GM19438 (cell line): Measurements from ENCODE around the gene VPS35.
A peak's percentile ranks its signal among the peaks of the same experiment; 100 is the strongest.
"Not testable (repeated sequence)": the region's sequence is repeated elsewhere in the genome, so short reads cannot be mapped to it uniquely, and the experiment has no call there.

Experiments
- ATAC-seq: cut with Tn5 transposase; IDR thresholded peaks from one replicate; pipeline ENCODE4 v1.9.1; 2021; ENCODE audit warnings: low read depth; ENCODE audit not compliant: unreplicated experiment

The VPS35 gene

DNA sequence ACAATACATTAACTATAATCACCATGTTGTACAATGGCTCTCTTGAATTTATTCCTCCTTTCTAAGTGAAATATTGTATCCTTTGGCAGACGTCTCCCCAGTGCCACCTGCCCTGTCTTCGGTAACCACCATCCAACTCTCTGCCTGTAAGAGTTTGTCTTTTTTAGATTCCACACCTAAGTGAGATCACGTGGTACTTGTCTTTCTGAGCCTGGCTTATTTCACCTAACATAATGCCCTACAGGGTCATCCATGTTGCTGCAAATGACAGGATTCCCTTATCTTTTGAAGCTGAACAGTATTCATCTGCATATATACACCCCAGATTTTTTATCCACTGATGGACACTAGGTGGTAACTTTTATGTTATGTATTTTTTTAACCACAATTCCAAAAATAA, 24.7 kb upstream of the VPS35 start:
- no peak for ATAC-seq

DNA sequence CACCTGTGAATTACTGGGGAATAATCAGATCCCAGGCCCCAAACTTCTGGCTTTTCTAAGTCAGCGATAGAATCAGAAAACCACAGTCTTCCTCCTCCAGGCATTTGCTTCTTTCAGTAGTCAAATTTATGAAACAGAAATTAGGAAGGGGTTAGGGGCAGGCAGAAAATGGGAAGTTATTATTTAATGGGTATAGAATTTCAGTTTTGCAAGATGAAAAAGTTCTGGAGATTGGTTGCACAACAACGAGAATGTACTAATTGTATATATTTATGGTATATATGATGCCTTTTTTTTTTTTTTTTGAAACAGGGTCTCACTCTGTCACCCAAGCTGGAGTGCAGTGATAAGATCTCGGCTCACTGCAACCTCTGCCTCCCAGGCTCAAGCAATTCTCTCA, 23.9 kb upstream of the VPS35 start:
- ATAC-seq: no peak

DNA sequence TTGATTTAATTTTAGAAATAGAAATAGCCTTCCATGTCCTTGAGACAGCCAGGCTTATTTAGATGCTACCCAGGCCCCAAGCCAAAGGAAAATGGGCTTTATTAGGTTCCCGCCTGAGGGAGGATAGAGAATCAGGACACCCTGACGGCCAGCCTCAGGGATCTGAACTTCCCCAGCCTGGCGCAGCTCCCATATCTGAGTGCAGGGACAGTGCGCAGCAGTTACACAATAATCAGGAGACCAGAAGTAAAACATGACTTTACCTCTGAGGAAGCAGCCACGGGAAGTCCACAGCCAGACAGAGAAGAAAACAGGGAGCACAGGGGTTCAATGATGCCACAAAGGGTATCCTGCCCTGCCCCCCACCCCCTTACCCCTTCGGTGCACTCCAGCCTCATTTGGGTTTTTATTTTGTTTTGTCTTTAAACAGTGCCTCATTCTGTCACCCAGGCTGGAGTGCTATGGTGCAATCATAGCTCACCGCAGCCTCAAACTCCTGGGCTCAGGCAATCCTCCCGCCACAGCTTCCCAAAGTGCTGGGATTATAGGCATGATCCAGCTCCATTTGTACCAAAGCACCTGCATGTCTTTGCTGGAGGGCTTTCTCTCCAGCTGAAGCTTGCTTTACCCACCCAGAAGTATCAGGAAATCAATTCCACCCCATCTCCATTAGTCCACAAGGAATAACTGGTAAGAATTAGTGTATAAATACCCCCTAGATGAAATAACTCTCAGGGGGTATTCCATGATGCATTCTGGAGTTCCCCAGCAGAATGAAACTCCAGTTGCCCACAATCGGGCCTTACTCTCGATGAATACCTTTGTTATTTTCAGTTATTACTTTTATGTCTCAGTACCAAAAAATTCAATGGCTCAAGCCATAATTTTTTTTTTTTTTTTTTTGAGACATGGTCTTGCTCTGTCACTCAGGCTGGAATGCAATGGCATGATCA, 22.4 kb upstream of the VPS35 start:
- no peak for ATAC-seq

DNA sequence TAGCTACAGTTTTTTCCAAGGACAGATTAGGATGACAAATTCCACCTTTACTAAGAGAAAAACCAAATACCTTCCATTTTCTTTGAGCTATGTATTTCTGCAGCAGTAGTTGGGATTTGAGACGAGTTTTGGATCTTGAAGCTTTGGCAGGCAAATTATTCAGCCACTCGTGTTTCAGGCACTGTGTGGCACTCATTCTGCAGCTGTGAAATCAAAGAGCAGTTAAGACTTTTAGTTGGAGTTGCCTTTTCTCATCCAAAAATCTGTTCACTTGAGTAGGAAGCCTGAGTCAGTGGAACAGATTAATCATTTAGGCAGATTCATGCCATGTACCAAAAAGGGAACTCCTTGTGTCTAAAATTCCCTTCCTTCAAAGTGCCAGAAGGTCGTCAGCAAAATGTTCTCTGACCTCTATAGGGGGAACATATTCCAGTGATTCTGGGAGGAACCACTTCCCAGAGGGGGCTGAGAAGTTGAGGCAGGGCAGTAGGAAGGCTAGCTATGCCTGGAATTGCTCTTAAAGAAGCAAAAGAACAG, 20.6 kb upstream of the VPS35 start:
- no peak for ATAC-seq

DNA sequence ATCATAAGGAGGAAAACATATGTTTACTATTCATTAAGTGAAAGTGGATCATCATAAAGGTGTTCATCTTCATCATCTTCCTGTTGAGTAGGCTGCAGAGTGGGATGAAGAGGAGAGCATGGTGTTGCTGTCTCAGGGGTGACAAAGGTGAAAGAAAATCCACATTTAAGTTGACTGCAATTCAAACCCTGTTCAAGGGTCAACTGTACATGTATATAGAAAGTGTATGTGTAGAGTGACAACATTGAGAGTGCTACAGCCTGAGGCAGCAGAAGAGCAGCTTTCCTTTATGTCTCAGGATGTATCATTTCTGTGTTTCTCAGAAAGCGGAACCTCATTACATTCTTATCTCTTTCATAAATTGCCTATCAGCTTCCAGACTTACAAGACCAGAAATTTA, 17.7 kb upstream of the VPS35 start:
- ATAC-seq: no peak

DNA sequence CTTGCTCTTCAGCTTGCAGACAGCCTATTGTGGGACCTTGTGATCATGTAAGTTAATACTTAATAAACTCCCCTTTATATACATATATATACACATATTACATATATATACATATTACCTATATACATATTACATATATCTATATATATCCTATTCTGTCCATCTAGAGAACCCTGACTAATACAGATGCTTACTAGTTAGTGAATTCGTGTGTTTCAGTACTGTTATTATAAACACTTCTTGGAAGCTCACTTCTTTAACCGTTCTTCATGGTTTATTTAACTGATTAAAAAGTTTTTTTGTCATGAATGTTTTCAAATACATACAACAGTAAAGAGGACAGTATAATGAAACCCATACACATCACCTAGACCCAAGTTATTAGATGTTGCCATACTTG, 13.1 kb upstream of the VPS35 start:
- no peak for ATAC-seq

DNA sequence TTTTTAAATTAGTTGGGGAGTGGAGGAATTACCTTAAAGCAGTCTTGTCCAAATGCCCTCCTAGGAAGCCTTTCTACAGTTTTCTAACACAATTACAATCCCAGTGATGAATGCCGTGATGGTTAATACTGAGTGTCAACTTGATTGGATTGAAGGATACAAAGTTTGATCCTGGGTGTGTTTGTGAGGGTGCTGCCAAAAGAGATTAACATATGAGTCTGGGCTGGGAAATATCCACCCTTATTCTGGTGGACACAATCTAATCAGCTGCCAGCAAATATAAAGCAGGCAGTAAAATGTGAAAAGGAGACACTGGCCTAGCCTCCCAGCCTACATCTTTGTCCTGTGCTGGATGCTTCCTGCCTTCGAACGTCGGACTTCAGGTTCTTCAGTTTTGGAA, 12.6 kb upstream of the VPS35 start:
- ATAC-seq: no peak

DNA sequence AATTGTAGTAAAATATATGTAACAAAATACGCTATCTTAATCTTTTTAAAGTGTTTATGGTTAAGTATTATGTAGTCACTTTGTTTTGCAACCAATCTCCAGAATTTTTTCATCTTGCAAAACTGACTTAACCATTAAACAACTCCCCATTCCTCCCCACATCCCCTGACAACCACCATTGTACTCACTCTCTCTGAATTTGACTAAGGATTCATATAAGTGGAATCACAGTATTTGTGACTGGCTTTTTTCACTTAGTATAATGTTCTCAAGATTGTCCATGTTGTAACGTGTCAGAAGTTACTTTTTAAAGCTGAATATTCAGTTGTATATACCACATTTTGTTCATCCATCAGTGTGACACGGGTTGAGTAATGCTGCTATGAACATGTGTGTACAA, 11.1 kb upstream of the VPS35 start:
- no peak for ATAC-seq

DNA sequence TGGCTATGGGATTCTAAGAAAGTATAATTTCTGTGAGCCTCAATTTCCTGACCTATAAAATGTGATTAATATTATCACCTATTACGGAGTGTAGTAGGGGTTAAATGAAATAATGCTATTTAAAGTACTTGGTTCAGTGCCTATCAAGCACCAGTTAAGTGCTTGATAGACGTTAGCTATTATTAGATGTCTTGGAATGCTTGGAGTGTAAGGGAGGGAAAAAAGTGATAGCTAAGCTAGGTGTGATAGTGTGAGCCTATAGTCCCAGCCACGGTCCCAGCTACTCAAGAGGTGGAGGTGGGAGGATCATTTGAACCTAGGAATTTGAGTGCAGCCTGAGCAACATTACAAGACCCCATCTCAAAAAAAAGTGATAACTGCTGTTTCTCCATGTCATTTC, 8.0 kb upstream of the VPS35 start:
- ATAC-seq: no peak

DNA sequence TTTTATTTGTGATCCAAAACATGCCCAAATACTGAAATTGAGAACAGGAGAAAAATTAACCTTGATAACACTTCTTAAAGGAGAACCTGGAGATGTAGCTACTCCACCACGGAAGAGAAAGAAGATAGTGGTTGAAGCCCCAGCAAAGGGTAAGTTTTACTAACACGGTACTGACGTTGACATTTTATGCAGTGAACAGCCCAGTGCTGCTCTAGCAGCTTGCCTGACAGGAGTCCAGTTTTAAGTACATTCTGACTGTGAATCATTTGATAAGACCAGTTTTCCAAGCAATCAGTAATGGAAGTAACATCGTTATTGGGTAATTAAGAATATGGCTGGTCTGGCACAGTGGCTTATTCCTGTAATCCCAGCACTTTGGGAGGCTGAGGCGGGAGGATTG, 7.0 kb upstream of the VPS35 start:
- no peak for ATAC-seq

DNA sequence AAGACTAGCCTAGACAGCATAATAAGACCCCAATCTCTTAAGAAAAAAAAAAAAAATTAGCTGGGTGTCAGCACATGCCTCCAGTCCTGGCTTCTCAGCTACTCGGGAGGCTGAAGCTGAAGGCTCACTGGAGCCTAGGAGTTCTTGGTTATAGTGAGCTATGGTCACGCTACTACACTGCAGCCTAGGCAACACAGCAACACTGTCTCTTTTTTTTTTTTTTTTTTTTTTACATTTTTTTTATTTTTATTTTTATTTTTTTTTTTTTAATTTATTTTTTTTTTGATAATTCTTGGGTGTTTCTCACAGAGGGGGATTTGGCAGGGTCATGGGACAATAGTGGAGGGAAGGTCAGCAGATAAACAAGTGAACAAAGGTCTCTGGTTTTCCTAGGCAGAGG, 4.6 kb upstream of the VPS35 start:
- no peak for ATAC-seq

DNA sequence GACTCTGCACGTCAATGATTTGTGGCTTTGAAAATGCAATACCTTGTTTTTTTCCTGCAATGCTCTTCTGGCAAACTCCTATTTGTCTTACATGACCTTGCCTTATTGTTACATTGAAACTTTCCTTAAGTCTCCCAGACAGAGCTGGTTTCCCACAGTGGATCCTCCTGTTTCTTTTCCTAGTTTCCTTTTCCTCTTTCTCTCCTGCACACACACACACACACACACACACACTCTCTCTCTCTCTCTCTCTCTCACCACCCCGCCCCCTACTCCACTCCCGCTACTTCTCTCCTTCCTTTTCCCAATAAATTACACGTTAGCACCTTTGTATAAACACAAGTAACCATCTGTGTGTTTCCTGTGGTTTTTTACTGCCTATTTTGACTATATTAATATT, 2.7 kb upstream of the VPS35 start:
- ATAC-seq: no peak

DNA sequence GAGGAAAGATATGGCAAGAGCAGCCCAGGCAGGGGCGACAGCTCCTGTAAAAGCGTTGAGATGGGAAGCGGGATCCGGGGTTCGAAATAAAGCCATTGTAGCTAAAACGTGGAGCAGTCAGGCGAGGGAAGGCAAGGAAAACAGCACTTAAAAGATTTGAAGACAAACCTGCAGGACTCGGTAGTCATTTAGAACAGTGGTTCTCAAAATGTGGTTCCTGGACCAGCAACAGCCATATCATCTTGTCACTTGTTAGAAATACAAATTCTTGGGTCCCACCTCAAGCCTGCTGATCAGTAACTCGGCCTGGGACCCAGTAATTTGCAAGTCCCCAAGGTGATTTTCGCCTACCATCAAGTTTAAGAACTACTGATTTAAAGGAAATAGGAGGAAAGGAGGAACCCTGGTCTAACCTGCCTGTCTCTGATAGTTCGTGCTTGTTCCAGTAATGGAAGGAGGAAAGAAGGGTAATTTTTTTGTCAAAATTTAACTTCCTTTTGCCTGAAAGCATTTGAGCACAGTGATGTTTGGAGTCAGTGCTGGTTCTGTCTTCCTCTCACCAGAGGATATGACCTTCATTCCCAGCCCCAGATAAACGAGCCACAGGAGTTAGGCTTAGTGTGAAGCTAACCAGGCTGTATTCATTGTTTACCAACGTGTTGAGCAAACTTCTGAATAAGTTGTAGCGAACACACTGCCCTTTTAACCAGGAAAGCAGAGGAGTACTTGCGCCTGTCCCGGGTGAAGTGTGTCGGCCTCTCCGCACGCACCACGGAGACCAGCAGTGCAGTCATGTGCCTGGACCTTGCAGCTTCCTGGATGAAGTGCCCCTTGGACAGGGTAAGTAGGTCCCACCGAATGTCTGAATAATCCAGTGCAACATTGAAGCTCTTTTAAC, 1.6 kb upstream of the VPS35 start:
- no peak for ATAC-seq

DNA sequence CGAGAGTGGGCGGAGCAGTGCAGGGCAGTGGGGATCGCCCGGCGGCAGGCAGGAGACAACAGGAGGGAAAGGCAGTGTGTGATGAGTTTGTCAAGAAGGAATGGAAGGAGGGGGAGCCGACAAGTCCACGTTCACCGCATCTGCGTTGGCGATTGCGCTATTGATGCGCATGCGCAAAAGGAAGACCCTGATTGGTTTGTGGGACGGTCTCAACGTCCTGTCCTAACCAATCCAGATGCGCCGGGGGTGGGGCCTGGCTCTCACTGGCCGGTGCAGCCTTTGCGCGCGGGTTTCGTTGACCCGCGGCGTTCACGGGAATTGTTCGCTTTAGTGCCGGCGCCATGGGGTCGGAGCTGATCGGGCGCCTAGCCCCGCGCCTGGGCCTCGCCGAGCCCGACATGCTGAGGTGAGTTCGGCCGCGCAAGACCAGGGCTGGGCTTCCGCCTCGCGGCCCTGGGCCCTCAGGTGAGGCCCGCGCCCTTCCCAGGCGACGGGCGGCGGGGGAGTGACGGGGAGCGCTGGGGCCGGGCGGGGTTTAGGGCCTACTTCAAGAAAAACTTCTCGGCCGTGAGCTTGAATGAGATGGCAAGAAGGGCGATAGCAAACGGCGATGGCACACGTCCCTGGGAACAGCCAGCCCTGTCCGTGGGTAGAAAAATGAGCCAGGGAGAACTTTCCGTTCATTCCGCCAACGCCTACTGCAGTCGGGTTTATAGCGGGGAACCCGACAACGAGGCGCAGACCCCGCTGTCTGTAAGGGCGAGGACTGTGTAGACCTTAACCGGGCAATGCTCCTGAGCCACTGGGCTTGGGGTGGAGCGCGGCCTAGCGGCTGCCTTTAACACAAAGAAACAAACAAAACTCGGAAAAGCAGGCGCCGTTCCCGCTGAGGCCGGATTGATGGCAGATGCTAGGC, 645 bp upstream of the VPS35 start, which contains the start of gene ORC6:
Gene ORC6, plus strand, starts transcription at position 295 of the 916 bp plus-strand sequence. Its CDS starts 47 bp downstream, at position 342.
- peak; percentile 70 for ATAC-seq

DNA sequence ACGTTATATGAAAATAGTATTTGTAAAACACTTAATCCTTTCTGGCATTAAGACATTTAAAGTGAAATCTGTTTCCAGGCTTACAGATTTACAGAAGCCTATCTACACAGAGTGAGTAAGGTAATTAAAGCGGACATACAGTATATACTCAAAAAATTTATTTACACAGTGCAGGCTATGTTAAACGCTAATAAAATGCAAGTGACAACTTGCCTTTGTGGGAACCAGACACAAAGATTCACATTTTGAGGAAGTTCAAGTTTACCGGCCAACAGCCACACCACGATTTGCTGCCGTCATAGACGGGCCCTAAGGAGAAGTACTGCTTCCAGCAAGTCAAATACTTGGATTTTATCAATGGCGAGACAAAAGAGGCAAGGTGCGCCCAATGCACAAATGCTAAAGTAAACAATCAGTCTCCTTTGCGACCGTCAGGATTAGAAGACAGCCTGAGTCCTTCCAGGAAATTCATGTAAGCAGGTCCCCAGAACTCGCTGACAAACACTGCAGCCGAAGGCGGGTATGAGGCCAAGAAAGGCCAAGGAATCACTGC, 801 bp downstream of the VPS35 start:
- ATAC-seq: no peak

DNA sequence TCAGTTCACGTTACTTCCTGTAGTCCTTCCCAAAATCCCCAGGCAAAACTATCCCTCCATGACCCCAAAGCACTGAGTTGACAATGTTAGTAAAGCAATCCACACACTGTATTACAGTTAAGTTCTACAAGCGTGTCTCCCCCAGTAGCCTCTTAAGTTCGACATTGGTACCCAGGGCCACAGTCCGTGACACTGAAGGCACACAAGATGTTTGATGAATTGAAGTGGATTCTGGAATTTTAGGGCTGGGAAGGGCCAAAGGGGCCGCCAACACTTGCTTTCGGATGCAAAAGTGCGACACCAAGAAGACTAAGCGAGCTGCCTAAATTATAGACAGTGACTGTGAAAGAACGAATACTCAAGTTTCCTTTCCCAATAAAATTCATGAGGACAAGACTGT, 1.5 kb downstream of the VPS35 start:
- ATAC-seq: no peak

DNA sequence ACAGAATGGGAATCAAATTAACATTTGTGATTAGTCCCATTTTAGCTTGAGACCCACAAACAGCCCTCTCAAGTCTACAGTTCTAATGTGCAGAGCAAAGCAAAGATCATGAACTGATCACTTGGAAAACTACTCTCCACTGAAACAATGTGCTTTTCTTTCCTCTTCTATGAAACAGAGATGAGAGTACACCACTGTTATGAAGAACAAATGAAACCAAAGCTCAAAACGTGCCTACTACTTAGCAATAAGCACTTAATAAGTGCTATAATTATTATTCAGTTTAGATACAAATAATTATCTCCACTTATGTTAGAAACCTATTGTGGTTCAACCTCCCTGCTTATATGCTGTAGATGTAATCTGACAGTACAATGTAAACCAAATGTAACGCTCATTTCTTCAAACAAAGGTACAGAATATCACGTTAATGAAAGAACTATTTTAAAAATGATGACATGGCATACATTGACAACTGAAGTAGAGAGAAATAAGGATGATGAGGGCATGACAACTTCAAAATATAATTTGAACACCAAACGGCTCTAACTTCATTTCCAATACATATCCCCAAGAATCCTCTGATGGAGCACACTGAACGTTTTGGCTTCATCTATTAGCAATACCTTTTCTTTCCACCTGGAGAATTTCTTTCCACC, 2.0 kb downstream of the VPS35 start:
- ATAC-seq: no peak

DNA sequence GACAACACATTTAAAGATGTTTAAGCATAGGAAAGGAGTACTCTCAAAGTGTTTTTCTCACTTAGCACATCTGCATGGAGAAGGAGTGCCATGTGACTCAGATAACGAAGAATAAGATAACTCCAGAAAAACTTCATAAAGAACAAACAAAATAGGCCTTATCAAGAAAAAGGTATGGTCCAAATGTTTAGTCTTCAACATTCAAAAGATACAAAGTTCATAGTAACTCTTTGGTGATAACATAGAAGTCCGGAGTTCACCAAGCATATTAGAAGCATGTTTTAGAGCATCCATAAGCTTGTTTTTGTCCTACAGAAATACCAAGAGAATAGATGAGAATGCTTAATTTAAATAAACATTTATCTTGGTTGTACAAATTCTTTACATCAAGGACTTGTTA, 7.1 kb downstream of the VPS35 start:
- ATAC-seq: not testable (repeated sequence)

DNA sequence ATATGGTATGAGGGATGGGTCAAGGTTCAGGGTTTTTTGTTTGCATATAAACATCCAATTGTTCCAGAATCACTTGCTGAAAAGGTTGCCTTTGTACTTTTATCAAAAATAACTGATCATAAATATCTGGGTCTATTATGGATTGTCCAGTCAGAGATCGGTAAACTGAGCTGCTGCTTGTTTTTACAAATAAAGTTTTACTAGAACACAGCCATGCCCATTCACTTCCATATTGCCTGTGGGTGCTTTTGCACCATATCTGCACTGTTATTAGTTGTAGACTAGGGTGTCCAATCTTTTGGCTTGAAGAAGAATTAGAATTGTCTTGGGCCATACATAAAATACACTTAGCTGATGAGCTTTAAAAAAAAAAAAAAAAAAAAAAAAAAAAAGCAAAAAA, 11.0 kb downstream of the VPS35 start:
- ATAC-seq: not testable (repeated sequence)
